ENCODE measurements around the gene NEK9.

DNA sequence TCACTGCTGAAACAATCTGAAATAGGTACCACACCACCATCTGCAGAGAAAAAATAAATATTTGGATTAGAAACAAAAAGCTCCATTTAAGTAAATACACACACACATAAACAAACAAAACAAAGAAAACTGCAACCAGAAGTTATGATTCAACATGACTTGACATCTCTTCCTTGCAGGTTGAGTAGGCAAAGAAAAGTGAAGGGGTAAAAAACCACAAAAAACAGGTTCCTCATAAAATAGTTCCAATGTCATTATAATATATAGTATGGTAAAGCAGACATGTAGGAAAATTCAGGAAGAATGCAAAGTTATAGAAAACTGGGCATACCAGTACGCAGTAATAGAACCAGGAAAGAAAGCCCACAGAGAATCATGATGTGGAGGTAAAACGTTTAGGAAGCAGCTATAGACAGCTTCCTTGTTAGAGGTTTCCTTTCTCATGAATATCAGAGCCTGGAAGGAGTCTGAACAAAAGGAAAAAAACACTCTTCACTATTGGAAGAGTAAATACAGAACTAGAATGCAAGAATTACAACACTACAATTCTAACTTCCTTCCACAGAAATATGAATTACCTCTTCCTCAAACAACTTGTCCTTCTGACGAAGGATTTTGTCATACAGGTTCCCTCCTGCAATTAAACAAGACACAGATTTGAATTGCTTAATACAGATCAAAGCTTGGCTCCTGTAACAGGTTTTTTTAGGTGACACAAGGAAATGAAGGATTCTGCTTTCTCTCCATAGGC lies 6.1 kb downstream of the NEK9 start:
- TF ChIP-seq POLR2A (IDR thresholded peaks at IDR 0.05; ENCODE audit: low read depth, low read length) (no peak), POLR2AphosphoS5 (IDR thresholded peaks at IDR 0.05; ENCODE audit: insufficient read depth, low read depth, low read length) (no peak)
- TF ChIP-seq, protein P1, sequence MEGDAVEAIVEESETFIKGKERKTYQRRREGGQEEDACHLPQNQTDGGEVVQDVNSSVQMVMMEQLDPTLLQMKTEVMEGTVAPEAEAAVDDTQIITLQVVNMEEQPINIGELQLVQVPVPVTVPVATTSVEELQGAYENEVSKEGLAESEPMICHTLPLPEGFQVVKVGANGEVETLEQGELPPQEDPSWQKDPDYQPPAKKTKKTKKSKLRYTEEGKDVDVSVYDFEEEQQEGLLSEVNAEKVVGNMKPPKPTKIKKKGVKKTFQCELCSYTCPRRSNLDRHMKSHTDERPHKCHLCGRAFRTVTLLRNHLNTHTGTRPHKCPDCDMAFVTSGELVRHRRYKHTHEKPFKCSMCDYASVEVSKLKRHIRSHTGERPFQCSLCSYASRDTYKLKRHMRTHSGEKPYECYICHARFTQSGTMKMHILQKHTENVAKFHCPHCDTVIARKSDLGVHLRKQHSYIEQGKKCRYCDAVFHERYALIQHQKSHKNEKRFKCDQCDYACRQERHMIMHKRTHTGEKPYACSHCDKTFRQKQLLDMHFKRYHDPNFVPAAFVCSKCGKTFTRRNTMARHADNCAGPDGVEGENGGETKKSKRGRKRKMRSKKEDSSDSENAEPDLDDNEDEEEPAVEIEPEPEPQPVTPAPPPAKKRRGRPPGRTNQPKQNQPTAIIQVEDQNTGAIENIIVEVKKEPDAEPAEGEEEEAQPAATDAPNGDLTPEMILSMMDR (IDR thresholded peaks at IDR 0.05; ENCODE audit: extremely low read depth in 1 of 2, insufficient read depth in 1 of 2, low read depth in 1 of 2, low read length in 2 of 2): no peak
- TF ChIP-seq, protein P2, sequence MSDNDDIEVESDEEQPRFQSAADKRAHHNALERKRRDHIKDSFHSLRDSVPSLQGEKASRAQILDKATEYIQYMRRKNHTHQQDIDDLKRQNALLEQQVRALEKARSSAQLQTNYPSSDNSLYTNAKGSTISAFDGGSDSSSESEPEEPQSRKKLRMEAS (IDR thresholded peaks at IDR 0.05; ENCODE audit: insufficient read depth, insufficient read length): no peak
